Posterior vena cava (tissue), 2 donors: ENCODE measurements around the gene COX20. TPM values are rescaled to one million over a fixed set of nuclear protein-coding genes. Genes with fewer than 3 reads are reported as not detected.
A peak's percentile ranks its signal among the peaks of the same experiment; 100 is the strongest.
"Not testable (repeated sequence)": the region's sequence is repeated elsewhere in the genome, so short reads cannot be mapped to it uniquely, and the experiment has no call there.

Experiments used
- DNase-seq: peaks from one replicate; pipeline ENCODE4 v3.0.0-alpha.2; 2020; ENCODE audit warnings: low spot score
- intact Hi-C, 2 donors: fragments of 100-400 bp; cut with DNase I; formaldehyde crosslinking; loops; one replicate each; pipeline versions ENCODE4 v1.14.1 to v1.14.2; 2022 to 2023
- total RNA-seq, 2 donors: library from RNA; stranded (reverse); fragmentation: NEBNext Ultra II Directional; extraction: Animal tissue kit (Norgen Biotek cat#: 25700); gene quantifications; one replicate each; pipeline ENCODE4 v1.2.1, GENCODE V29; 2021
- donor health status: DM: yes; HTN: yes; CAD: no.
- donor health status: DM: yes; HTN: yes; CAD: no.

Gene COX20
- total RNA-seq, 2 donors from 2014 or later = 42.1 to 47.6 TPM

DNA sequence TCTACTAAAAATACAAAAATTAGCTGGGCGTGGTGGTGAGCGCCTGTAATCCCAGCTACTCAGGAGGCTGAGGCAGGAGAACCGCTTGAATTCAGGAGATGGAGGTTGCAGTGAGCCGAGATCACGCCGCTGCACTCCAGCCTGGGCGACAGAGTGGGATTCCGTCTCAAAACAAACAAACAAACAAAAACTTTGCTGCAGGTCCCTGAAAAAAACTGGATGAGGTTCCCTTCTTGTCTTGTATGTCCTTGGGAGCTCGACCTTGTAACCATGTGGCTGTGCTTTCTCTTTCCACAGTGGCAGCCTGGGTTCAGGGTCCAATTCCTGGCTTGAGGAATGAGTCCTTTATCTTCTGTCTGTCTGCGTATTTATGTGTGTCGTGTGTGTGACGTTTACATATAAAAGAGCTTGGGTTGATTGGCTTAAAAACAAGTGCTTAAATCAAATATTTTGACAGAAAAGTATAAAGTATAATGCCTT, 18.0 kb upstream of the COX20 start:
- DNase-seq = no peak
- intact Hi-C loops = no loop called here

DNA sequence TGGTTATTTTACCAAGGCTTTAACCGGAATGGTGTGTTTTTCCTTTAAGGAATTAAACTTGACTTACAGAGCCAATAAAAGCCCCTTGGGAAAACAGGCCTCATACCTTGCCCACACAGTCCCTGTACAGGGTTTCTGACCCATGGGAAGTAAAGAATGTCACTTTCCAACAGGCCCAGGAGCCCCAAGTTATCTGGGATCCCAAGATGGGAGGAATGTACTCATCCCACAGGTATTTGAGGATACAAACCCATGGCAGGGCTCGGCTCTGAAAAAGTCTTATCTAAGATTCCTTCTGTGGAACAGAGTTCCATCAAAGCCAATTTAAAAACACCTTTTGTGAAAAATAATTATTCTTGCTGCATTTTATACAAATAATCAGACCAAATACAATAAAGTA, 15.3 kb upstream of the COX20 start:
- intact Hi-C loops = no loop called here
- no peak for DNase-seq

DNA sequence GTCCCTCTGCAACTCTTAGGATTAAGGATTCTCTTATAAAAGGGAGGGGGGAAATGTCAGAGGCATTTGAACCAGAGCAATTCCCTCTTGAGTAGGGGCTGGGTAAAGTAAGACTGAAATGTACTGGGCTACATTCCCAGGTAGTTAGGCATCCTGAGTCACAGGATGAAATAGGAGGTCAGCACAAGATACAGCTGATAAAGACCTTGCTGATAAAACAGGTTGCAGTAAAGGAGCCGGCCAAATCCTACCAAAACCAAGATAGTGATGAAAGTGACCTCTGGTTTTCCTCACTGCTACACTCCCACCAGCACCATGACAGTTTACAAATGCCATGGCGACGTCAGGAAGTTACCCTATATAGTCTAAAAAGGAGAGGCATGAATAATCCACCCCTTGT, 14.3 kb upstream of the COX20 start:
- no peak for DNase-seq
- intact Hi-C loops = no loop called here

DNA sequence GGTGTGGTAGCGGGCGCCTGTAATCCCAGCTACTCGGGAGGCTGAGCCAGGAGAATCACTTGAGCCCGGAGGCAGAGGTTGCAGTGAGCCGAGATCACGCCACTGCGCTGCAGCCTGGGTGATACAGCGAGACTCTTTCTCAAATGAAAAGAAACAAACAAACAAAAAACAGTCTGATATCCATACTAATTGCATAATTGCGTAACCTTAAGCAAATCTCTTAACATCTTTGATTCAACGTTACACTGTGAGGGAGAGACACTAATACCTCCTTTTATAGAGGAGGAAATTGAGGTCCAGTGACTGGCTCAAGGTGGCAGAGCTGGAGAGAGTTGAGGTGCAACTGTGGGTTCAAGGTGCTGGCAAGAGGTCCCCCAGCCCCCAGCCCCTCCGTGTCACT, 12.6 kb upstream of the COX20 start:
- no peak for DNase-seq
- intact Hi-C loops = no loop called here

DNA sequence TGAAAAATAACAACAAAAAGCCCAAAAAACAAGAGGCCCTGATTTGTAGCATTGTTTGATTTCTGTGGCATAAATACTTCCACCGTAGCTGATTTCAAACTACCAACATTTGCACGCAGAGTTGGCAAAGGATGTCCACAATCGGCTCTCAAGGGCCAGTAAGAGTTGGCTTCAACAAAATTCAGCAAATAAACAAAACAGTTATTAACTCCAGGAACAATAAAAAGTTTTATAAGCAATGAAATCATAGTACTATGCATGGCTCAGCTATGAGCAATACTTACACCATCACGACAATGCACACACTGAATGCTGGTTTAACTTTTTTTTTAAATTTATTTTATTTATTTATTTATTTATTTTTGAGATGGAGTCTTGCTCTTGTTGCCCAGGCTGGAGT, 8.7 kb upstream of the COX20 start:
- intact Hi-C loops = no loop called here

GRCh38 chr1:244830639-244831038, 4.8 kb upstream of the COX20 start:
- intact Hi-C loops = loop anchor here in 1 of 2 donors (10.0 kb wide), 1 partner anchor 144 kb away; no protein-coding TSS in a partner anchor
- DNase-seq = no peak

More for the DNA sequence above, 8.7 kb upstream of the COX20 start:
- DNase-seq = no peak

DNA sequence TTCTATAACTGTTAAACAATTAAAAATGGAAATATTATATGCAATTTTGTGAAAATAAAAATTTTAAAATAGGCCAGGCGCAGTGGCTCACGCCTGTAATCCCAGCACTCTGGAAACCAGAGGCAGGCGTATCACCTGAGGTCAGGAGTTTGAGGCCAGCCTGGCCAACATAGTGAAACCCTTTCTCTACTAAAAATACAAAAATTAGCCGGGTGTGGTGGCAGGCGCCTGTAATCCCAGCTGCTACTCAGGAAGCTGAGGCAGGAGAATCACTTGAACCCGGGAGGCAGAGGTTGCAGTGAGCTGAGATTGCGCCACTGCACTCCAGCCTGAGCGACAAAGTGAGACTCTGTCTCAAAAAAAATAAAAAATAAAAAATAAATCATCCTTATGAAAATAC, 2.2 kb upstream of the COX20 start:
- not testable (repeated sequence) for DNase-seq
- intact Hi-C loops = loop anchor here in 1 of 2 donors (10.0 kb wide), 1 partner anchor 142 kb away; no protein-coding TSS in a partner anchor

GRCh38 chr1:244833734-244834542, 1.5 kb upstream of the COX20 start:
- intact Hi-C loops = loop anchor here in 1 of 2 donors (10.0 kb wide), 1 partner anchor 141 kb away; no protein-coding TSS in a partner anchor
- DNase-seq = peak; percentile 85

- intact Hi-C loops = loop anchor here in 1 of 2 donors (10.0 kb wide), 1 partner anchor 140 kb away; no protein-coding TSS in a partner anchor
Observed at GRCh38 chr1:244834543-244835275, 749 bp upstream of the COX20 start.

GRCh38 chr1:244836135-244836521, 670 bp downstream of the COX20 start:
- intact Hi-C loops = loop anchor here in 1 of 2 donors (10.0 kb wide), 1 partner anchor 139 kb away; no protein-coding TSS in a partner anchor
- DNase-seq = no peak

More at GRCh38 chr1:244834543-244835275, 749 bp upstream of the COX20 start:
- peak; percentile 95 for DNase-seq

GRCh38 chr1:244836584-244836983, 1.1 kb downstream of the COX20 start:
- DNase-seq = no peak
- intact Hi-C loops = loop anchor here in 1 of 2 donors (10.0 kb wide), 1 partner anchor 138 kb away; no protein-coding TSS in a partner anchor

GRCh38 chr1:244837597-244838258, 2.3 kb downstream of the COX20 start:
- intact Hi-C loops = loop anchor here (2.0 to 10.0 kb wide), 2 partner anchors 23 to 137 kb away; no protein-coding TSS in a partner anchor
- DNase-seq = no peak

- DNase-seq = no peak
- intact Hi-C loops = loop anchor here (2.0 to 10.0 kb wide), 2 partner anchors 21 to 135 kb away; no protein-coding TSS in a partner anchor
Observed at GRCh38 chr1:244839656-244840055, 4.2 kb downstream of the COX20 start.

DNA sequence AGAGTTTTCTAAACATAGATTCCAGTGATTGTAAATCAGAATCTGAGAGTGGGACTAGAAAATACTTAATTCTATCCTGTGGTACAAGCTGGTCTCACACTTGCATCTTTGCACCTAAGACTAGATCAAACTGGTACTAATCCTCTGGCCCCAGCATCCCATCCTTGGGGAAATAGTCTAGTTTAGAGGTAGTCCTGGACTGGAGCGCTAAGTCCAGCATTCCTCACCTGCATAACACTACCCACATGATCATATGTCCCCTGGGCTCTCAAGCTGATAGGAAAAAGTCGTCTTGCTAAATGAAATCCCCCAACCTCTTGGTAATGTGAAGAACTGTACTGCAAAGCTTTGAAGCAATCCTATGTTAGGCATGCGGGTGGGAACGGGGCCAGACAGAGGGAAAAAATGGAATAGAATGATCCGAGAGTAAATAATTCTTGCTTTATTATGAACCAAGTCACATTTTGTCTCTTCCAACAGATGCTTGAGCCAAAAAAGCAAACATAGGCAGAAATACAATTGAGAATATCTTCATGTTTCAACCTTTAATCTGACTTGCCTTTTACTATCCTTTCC, 4.8 kb downstream of the COX20 start:
- intact Hi-C loops = no loop called here
- no peak for DNase-seq

- DNase-seq = no peak
- intact Hi-C loops = no loop called here
Observed at GRCh38 chr1:244841273-244841927, 5.9 kb downstream of the COX20 start.

DNA sequence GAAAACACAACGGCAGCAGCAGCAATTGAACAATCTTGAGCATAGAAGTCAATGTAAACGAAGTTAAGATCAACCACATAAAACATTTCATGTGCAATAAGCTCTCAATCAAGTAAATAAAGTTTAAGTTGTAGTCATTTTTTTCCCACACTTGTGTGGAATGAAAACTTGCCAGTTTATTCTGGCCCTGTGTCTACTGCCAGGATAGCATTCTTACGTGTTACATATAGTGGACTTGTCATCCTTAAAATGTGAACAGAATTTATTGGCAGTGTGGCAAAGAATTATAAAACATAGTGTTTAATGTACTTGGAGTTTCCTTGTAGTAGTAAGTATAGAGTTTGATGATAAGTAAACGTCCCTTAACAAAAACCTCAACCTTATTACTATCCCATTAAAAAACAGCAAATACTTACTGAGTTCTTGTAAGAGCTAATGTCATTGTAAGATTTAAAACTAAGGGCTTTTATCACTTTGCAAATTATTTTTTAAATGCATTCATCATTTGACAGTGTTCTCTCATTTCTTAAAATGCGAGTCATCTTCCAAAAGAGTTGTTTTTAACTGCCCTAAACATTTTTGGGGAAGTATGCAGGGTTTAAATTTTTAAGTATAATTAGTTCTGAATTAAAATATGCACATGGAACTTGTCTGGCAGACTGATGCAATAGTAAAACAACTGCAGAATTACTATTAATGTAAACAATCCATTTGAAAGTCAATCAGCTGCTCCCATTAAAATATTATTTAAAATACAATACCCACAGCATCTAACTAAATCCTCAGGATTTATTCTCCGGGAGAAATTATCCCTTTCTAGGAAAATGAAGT, 7.9 kb downstream of the COX20 start:
- no peak for DNase-seq
- intact Hi-C loops = no loop called here
